Stimulated activated CD4-positive, alpha-beta T cell treated with anti-CD3 and anti-CD28 coated beads, Interleukin-4, amount 100 ng/mL, for 4 hours (primary cell): ENCODE data around the gene DHRS1.
"Not testable (repeated sequence)": the region's sequence is repeated elsewhere in the genome, so short reads cannot be mapped to it uniquely, and the experiment has no call there.

Source experiments
- DNase-seq, 2 experiments: peaks; one replicate each; pipeline ENCODE4 v3.0.0-alpha.2; 2020

Gene DHRS1

GRCh38 chr14:24299255-24300191 lies at the start of gene DHRS1, which contains the start of gene NOP9:
DHRS1 (minus strand) TSS chr14:24299780; CDS start chr14:24299106, 674 bp downstream.
NOP9 (plus strand) TSS chr14:24299850; CDS start chr14:24299955, 105 bp downstream.
- DNase-seq: peak; percentile 87 to 93

- DNase-seq: no peak
Observed at GRCh38 chr14:24348186-24348585, 48.6 kb upstream of the DHRS1 start.

- no peak for DNase-seq
Observed at GRCh38 chr14:24347134-24347533, 47.6 kb upstream of the DHRS1 start.

GRCh38 chr14:24343795-24344660 lies 44.4 kb upstream of the DHRS1 start:
- no peak for DNase-seq

GRCh38 chr14:24342889-24343288 lies 43.3 kb upstream of the DHRS1 start:
- DNase-seq: no peak

- DNase-seq: no peak
Observed at GRCh38 chr14:24340606-24341005, 41.0 kb upstream of the DHRS1 start.

- peak; percentile 62 to 66 for DNase-seq
Observed at GRCh38 chr14:24339284-24340151, 39.9 kb upstream of the DHRS1 start, which contains the start of gene RIPK3. RIPK3 (minus strand) TSS chr14:24339991; CDS start chr14:24339826, 165 bp downstream.

- DNase-seq: no peak
Observed at GRCh38 chr14:24338843-24339242, 39.3 kb upstream of the DHRS1 start.

GRCh38 chr14:24337824-24338175 lies 38.2 kb upstream of the DHRS1 start:
- DNase-seq: no peak

GRCh38 chr14:24337144-24337823 lies 37.7 kb upstream of the DHRS1 start:
- no peak for DNase-seq

- DNase-seq: no peak
Observed at GRCh38 chr14:24335461-24336171, 36.0 kb upstream of the DHRS1 start.

GRCh38 chr14:24334431-24335291 lies 35.1 kb upstream of the DHRS1 start, which contains the start of gene ADCY4:
ADCY4 (minus strand) TSS chr14:24335071; CDS start chr14:24334652, 419 bp downstream.
- peak in 1 of 2 experiments; percentile 27 for DNase-seq

- DNase-seq: peak; percentile 71 to 86
Observed at GRCh38 chr14:24332268-24332993, 32.9 kb upstream of the DHRS1 start.

- DNase-seq: no peak
Observed at GRCh38 chr14:24331731-24332267, 32.2 kb upstream of the DHRS1 start.

- DNase-seq: no peak
Observed at GRCh38 chr14:24330973-24331674, 31.5 kb upstream of the DHRS1 start.

- DNase-seq: peak in 1 of 2 experiments; percentile 32
Observed at GRCh38 chr14:24329736-24330135, 30.2 kb upstream of the DHRS1 start.

- no peak for DNase-seq
Observed at GRCh38 chr14:24329073-24329663, 29.6 kb upstream of the DHRS1 start.

GRCh38 chr14:24327914-24328313 lies 28.3 kb upstream of the DHRS1 start:
- DNase-seq: not testable (repeated sequence)
